Loucy (cell line): ENCODE results near the gene PCIF1.

ENCODE experiments used
- H2AFZ ChIP-seq: fragments of 200-600 bp; sonication (generic); 2 replicates; pipeline ENCODE4 v1.6.0; 2016; ENCODE audit warnings: antibody characterized with exemption, mild to moderate bottlenecking, low read length, moderate library complexity
- H3F3A ChIP-seq: fragments of 200-600 bp; 2 replicates; pipeline ENCODE4 v1.6.0; 2016; ENCODE audit warnings: antibody characterized with exemption, low read depth, mild to moderate bottlenecking
- H3K27me3 ChIP-seq: fragments of 200-600 bp; sonication (generic); 2 replicates; pipeline ENCODE4 v1.6.1; 2014; ENCODE audit warnings: low read length, mild to moderate bottlenecking; ENCODE audit not compliant: insufficient read depth, poor library complexity, severe bottlenecking
- H3K36me3 ChIP-seq: fragments of 200-600 bp; sonication (generic); 2 replicates; pipeline ENCODE4 v1.6.1; 2016; ENCODE audit warnings: low read length; ENCODE audit not compliant: insufficient read depth
- H3K4me1 ChIP-seq: fragments of 200-600 bp; sonication (generic); 2 replicates; pipeline ENCODE4 v1.5.1; 2014; ENCODE audit warnings: low read length, mild to moderate bottlenecking; ENCODE audit not compliant: insufficient read depth, poor library complexity, severe bottlenecking
- H3K4me2 ChIP-seq: fragments of 200-600 bp; sonication (generic); 2 replicates; pipeline ENCODE4 v1.6.0; 2014; ENCODE audit warnings: antibody characterized with exemption, low read length, low read depth, mild to moderate bottlenecking; ENCODE audit not compliant: poor library complexity, severe bottlenecking
- H3K4me3 ChIP-seq: fragments of 200-600 bp; sonication (generic); 2 replicates; pipeline ENCODE4 v1.5.1; 2014; ENCODE audit warnings: low read length, mild to moderate bottlenecking, mixed read lengths; ENCODE audit not compliant: poor library complexity, severe bottlenecking
- H3K79me2 ChIP-seq: fragments of 200-600 bp; sonication (generic); 2 replicates; pipeline ENCODE4 v1.6.1; 2014; ENCODE audit warnings: low read length; ENCODE audit not compliant: insufficient read depth
- H3K9ac ChIP-seq: fragments of 200-600 bp; sonication (generic); 2 replicates; pipeline ENCODE4 v1.6.0; 2014; ENCODE audit warnings: mild to moderate bottlenecking, low read depth, low read length, moderate library complexity; ENCODE audit not compliant: poor library complexity, severe bottlenecking
- H3K9me2 ChIP-seq: fragments of 200-600 bp; sonication (generic); replicated peaks from 2 replicates; pipeline ENCODE4 v1.6.1; 2016; ENCODE audit warnings: low read depth, low read length, mixed read lengths
- H3K9me3 ChIP-seq: fragments of 200-600 bp; sonication (generic); 2 replicates; pipeline ENCODE4 v1.6.1; 2014; ENCODE audit warnings: mild to moderate bottlenecking, antibody characterized with exemption, low read length, low read depth; ENCODE audit not compliant: insufficient read depth
- H4K20me1 ChIP-seq: fragments of 200-600 bp; sonication (generic); 2 replicates; pipeline ENCODE4 v1.6.0; 2014; ENCODE audit warnings: antibody characterized with exemption, low read length, mild to moderate bottlenecking; ENCODE audit not compliant: insufficient read depth, poor library complexity, severe bottlenecking
- EZH2phosphoT487 ChIP-seq: fragments of 200-600 bp; IDR thresholded peaks from 2 replicates; pipeline ENCODE4 v1.6.1; 2018; ENCODE audit warnings: antibody characterized with exemption, mild to moderate bottlenecking, moderate library complexity, borderline replicate concordance
- TF ChIP-seq, protein P1 (sequence below): fragments of 200-600 bp; sonication (generic); conservative IDR thresholded peaks from 2 replicates; pipeline ENCODE4 v1.5.1; 2014; ENCODE audit warnings: mild to moderate bottlenecking, antibody characterized with exemption, low read length

Gene PCIF1

DNA sequence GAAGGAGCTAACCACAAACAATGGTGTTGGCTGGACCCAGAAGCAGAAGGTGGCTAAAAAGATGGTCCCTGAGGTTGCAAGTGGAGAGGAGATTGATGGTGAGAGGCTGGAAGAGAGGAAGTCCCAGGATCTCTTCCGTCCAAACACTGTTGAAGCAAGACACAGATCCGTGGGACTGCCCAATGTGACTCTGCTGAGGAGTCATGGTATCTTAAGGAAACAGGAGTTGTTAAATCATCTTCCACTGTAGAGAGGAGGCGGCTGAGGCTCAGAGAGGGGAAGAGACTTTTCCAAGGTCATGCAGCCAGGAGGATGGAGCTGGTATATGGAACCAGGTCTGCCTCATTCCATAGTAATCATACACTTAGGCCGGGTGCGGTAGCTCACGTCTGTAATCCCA lies 41.6 kb downstream of the PCIF1 start:
- no peak overlapping the region for H3K4me3 ChIP-seq
- H3K4me1 ChIP-seq: peaks cover 10% of the 10 kb centered on the region
- H3K9me3 ChIP-seq: no peaks in the 10 kb centered on the region
- no peaks in the 10 kb centered on the region for H3K27me3 ChIP-seq
- TF ChIP-seq, protein P1, sequence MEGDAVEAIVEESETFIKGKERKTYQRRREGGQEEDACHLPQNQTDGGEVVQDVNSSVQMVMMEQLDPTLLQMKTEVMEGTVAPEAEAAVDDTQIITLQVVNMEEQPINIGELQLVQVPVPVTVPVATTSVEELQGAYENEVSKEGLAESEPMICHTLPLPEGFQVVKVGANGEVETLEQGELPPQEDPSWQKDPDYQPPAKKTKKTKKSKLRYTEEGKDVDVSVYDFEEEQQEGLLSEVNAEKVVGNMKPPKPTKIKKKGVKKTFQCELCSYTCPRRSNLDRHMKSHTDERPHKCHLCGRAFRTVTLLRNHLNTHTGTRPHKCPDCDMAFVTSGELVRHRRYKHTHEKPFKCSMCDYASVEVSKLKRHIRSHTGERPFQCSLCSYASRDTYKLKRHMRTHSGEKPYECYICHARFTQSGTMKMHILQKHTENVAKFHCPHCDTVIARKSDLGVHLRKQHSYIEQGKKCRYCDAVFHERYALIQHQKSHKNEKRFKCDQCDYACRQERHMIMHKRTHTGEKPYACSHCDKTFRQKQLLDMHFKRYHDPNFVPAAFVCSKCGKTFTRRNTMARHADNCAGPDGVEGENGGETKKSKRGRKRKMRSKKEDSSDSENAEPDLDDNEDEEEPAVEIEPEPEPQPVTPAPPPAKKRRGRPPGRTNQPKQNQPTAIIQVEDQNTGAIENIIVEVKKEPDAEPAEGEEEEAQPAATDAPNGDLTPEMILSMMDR: no peak
- TF ChIP-seq EZH2phosphoT487: no peak
- H3K36me3 ChIP-seq: no peaks in the 10 kb centered on the region
- peaks cover 5% of the 10 kb centered on the region for H3K79me2 ChIP-seq
- no peak overlapping the region for H3K9ac ChIP-seq
- no peaks in the 10 kb centered on the region for H3F3A ChIP-seq
- no peaks in the 10 kb centered on the region for H3K9me2 ChIP-seq
- no peak overlapping the region for H2AFZ ChIP-seq
- no peak overlapping the region for H3K4me2 ChIP-seq
- H4K20me1 ChIP-seq: no peaks in the 10 kb centered on the region

DNA sequence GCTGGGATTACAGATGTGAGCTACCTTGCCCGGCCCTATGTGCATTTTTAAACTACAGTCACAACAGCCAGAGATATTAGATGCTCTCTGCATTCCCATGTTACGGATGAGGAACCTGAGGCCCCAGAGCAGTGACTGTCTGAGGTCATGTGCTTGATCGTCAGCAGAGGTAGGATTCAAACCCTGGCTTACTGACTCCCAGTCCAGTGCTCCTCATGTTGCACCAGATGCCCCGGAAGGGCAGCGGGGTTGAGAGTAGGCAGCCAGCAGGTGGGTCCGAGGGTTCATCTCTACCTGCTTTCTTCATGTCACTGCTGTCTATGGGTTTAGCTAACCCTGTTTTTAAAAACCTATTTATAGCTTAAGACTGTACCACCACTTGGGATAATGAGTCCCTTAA lies 46.8 kb downstream of the PCIF1 start:
- H4K20me1 ChIP-seq: no peaks in the 10 kb centered on the region
- H3K9me3 ChIP-seq: no peaks in the 10 kb centered on the region
- no peak overlapping the region for H3K4me2 ChIP-seq
- no peaks in the 10 kb centered on the region for H3K9me2 ChIP-seq
- no peaks in the 10 kb centered on the region for H3K79me2 ChIP-seq
- no peaks in the 10 kb centered on the region for H3K36me3 ChIP-seq
- H3F3A ChIP-seq: no peaks in the 10 kb centered on the region
- H3K9ac ChIP-seq: no peak overlapping the region
- TF ChIP-seq, protein P1: no peak
- no peak for TF ChIP-seq EZH2phosphoT487
- H3K27me3 ChIP-seq: no peaks in the 10 kb centered on the region
- H3K4me1 ChIP-seq: no peaks in the 10 kb centered on the region
- H3K4me3 ChIP-seq: no peak overlapping the region
- H2AFZ ChIP-seq: no peak overlapping the region

DNA sequence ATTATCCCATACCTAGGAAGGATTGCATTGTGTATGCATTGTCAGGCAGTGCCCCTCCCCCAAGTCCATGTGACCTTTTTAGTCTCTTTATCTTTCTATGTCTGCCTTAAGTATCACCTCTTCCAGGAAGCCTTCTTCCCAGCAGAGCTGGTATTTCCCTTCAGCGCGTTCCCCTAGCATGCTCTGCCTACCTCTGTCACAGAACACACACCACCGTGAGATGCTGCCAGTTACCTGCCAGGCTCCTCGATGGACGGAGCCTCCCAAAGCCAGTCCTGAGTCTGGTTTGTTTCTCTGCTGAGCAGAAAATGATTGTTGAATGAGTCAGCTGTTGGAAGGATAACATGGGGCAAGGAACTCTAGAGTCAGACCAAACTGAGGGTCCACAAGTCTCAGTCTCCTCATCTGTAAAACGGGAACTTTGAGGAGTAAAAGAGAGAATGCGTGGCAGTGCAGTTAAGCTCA lies 48.8 kb downstream of the PCIF1 start:
- H3K27me3 ChIP-seq: no peaks in the 10 kb centered on the region
- no peaks in the 10 kb centered on the region for H3K36me3 ChIP-seq
- no peak overlapping the region for H3K4me3 ChIP-seq
- no peaks in the 10 kb centered on the region for H3K9me3 ChIP-seq
- H3K79me2 ChIP-seq: no peaks in the 10 kb centered on the region
- H3F3A ChIP-seq: no peaks in the 10 kb centered on the region
- no peaks in the 10 kb centered on the region for H3K4me1 ChIP-seq
- TF ChIP-seq, protein P1: no peak
- no peak for TF ChIP-seq EZH2phosphoT487
- no peak overlapping the region for H3K4me2 ChIP-seq
- no peak overlapping the region for H2AFZ ChIP-seq
- no peaks in the 10 kb centered on the region for H3K9me2 ChIP-seq
- no peak overlapping the region for H3K9ac ChIP-seq
- H4K20me1 ChIP-seq: no peaks in the 10 kb centered on the region
